GM13977 (cell line): ENCODE data around the gene G0S2.

Experiments used
- DNase-seq: peaks from one replicate; pipeline ENCODE4 v3.0.0; 2012; ENCODE audit warnings: low spot score
- CTCF ChIP-seq: IDR thresholded peaks from 2 replicates; pipeline ENCODE4 v1.5.1; 2012; ENCODE audit warnings: mild to moderate bottlenecking, control low read depth; ENCODE audit not compliant: insufficient read depth; ENCODE audit errors: extremely low read depth, missing control alignments
- in situ Hi-C: fragments of 300-500 bp; cut with MboI; formaldehyde crosslinking; loops from one replicate; pipeline ENCODE4 v1.12.0; 2022; ENCODE audit warnings: low sequenced_read_pairs, low pct_unique_long_range_greater_than_20kb, mixed read lengths, inconsistent platforms; ENCODE audit not compliant: unreplicated experiment

G0S2 gene

DNA sequence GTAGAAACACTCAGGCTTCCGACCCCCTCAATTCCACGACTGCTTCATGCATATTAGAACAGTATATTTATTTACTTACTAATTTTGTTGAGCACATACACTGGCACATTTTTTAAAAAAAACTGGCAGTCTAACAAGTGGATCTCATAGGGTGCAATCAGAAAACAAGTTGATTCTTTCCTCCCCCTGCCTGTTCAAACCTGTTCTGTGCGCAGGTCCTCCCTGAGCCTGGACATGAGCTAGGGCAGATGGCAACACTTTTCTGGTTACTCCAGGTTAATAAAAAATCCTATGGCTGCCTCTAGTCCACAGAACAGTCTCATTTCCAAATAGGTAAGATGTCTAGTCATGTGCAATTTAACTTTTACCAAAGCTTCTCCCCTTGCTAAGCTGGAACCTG is 48.1 kb downstream of the G0S2 start:
- DNase-seq, result no peak
- in situ Hi-C loops, result no loop called here
- TF ChIP-seq CTCF, result no peak

DNA sequence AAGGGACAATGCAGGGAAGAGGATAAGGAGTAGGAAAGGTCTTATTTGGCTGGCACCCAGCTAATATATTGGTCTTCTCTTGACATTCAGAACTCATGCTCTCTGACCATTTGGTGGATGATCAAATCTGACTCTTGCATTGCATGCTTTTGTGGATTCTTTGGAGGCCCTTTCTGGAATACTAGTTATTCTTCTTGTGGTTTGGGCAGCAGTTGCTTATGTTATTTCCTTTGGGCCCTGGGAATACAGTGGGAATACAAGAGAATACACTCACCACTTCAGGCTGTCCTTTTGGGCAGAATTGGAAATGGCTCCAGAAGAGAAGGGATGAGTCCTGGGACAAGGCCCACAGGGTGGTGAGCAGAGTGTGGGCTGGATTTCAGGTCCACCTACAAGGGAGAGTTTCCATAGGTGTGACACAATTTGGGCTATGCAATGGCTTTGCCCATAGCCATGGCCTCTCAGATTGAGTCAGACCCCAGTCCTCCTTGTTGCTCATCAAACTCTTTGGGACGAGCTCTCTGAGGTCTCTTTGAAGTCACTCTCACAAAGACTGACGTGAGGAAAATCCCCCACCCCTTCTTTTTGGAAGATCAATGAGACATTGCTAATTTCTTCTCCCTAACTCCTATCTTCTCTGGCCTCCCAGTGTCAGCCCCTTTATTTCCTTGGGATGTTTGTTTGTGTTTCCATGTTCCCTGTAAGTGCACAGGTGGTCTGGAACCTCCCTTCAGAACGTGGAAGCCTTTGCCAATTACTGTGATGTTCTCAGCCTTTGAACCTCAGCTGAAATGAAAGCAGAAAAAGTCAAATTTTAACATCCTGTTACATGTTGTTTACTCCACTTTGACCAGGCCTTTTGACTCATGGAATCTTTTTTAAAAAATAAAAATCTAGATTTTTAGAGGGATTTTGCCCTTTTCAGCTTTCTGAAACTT is 48.8 kb downstream of the G0S2 start:
- no peak for TF ChIP-seq CTCF
- DNase-seq, result peak; percentile 19
- in situ Hi-C loops, result no loop called here
